Naive thymus-derived CD8-positive, alpha-beta T cell (primary cell): Measurements from ENCODE around the gene LIPC. TPM values are rescaled to one million over a fixed set of nuclear protein-coding genes. Genes with fewer than 3 reads are reported as not detected.

ENCODE experiments used
- ATAC-seq, 2 donors: fragments of 150-1000 bp; cut with Tn5 transposase in 1 of 2; sonication (Bioruptor Pico), chemical (Tn5 transposase) in 1 of 2; 1 replicate in 1 of 2; 2 replicates in 1 of 2; pipeline ENCODE4 v1.10.0; 2021; ENCODE audit warnings: mild to moderate bottlenecking in 2 of 2, moderate library complexity in 2 of 2
- POLR2A ChIA-PET: fragments of 350-600 bp; sonication (Branson Sonifier 250); formaldehyde crosslinking; loops from one replicate; lab custom pipeline; 2021; ENCODE audit warnings: antibody characterized with exemption; lab: Charles Lee
- DNase-seq, 10 donors: peaks; one replicate each; pipeline versions ENCODE4 v3.0.0 to v3.0.0-alpha.2; 2020 to 2022
- H3K27ac Mint-ChIP-seq, 10 donors: one replicate each; pipeline ENCODE4 v1.8.0; 2020 to 2022; ENCODE audit warnings: mild to moderate bottlenecking in 10 of 10, mixed read lengths in 10 of 10, moderate library complexity in 4 of 10, inconsistent platforms in 1 of 10
- H3K27me3 Mint-ChIP-seq, 5 donors: one replicate each; pipeline ENCODE4 v1.8.0; 2021 to 2022; ENCODE audit warnings: mixed read lengths in 5 of 5
- H3K36me3 Mint-ChIP-seq, 3 donors: one replicate each; pipeline ENCODE4 v1.8.0; 2020 to 2022; ENCODE audit warnings: mixed read lengths in 3 of 3, mild to moderate bottlenecking in 2 of 3, inconsistent platforms in 1 of 3
- H3K4me1 Mint-ChIP-seq, 4 donors: one replicate each; pipeline ENCODE4 v1.8.0; 2021 to 2022; ENCODE audit warnings: mixed read lengths in 4 of 4
- H3K4me3 Mint-ChIP-seq, 10 donors: one replicate each; pipeline ENCODE4 v1.8.0; 2020 to 2022; ENCODE audit warnings: mild to moderate bottlenecking in 10 of 10, mixed read lengths in 10 of 10, moderate library complexity in 6 of 10, inconsistent platforms in 1 of 10
- H3K9me3 Mint-ChIP-seq, 9 donors: one replicate each; pipeline ENCODE4 v1.8.0; 2020 to 2022; ENCODE audit warnings: mixed read lengths in 9 of 9, mild to moderate bottlenecking in 3 of 9, inconsistent platforms in 1 of 9, moderate library complexity in 1 of 9
- polyA plus RNA-seq, 3 donors: library from polyadenylated mRNA; unstranded; fragments of 300-500 nt; fragmentation: Illumina TruSeq; gene quantifications; one replicate each; pipeline ENCODE4 v1.2.3, GENCODE V29; 2021
- total RNA-seq, 8 experiments: library from RNA in 2 of 8; stranded (reverse) in 2 of 8; gene quantifications; one replicate each; pipeline ENCODE4 v1.2.3 and lab custom pipeline; 2021 to 2026

LIPC gene
- total and polyA plus RNA-seq, 5 experiments from 2014 or later: 0.64 to 4.4 (median 2.9) TPM

DNA sequence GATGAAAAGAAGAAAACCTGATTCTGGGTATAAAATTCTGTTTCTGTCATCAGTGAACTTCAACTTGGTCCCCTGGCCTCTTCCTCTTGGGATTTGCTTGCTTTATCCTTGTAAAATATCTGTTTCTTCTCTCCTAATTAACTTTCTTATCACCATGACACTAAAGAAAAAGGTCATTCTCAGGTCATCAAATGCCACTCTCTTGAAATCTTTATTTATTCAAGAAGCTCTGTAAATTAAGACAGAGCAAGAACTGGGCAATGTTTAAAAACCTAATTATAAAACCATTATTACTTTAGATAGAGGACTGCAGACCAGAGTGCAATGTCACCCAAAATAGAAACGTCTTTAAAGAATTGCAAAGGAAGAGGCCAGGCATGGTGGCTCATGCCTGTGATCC lies 6.0 kb upstream of the LIPC start:
- Mint-ChIP-seq H3K9me3 (no peaks in the 10 kb centered on the region), H3K4me3 (no peak overlapping the region), H3K27ac (peak overlapping the region in 1 of 10 donors; percentile 34), H3K27me3 (no peaks in the 10 kb centered on the region), H3K36me3 (peaks cover 0 to 4% (median 0%) of the 10 kb centered on the region in 3 donors), H3K4me1 (peaks cover 0 to 2% (median 0%) of the 10 kb centered on the region in 4 donors)
- ATAC-seq: no peak
- no peak for DNase-seq
- POLR2A ChIA-PET: no interaction called here

DNA sequence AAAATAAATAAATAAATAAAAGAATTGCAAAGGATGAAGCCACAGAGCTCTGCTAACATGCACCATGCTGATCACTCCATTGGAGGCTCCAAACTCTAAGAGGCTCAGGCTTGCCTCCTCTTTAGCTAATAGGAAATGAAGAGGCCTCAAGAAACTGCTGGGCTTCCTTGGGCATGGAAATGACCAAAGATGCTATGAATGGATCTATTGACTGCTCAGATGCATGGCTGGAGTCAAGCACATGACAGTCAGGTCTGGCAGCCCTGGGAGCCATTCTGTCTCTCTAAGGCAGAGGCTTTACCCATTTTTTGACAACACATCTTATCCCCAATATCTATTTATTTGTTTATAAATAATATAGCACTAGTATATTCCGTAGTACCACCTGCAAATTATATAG lies 5.3 kb upstream of the LIPC start:
- POLR2A ChIA-PET: no interaction called here
- Mint-ChIP-seq H3K4me3 (no peak overlapping the region), H3K36me3 (peaks cover 0 to 8% (median 0%) of the 10 kb centered on the region in 3 donors), H3K27me3 (no peaks in the 10 kb centered on the region), H3K27ac (no peak overlapping the region), H3K9me3 (no peaks in the 10 kb centered on the region), H3K4me1 (peaks cover 0 to 2% (median 0%) of the 10 kb centered on the region in 4 donors)
- no peak for DNase-seq
- ATAC-seq: no peak

DNA sequence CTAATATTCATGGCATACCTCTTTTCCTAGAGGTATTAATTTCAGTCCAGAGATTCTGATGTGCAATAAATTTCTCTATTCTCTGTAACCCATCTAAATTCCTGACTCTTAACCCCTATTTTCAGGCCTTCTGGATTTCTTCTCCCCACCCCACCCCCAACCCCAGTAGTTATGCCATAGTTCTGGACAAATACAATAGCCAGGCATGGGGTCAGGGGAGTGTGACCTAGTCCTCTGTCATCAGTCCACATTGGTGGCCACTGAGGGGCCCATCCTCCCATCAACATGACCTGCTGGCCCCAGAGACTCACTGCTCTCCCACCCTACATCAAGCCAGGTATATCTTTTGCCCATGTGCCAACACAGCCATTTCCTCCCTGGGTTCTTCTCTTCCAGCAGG lies 3.8 kb upstream of the LIPC start:
- H3K36me3 Mint-ChIP-seq: peaks cover 0 to 14% (median 0%) of the 10 kb centered on the region in 3 donors
- ATAC-seq (no peak), DNase-seq (no peak)
- no peak overlapping the region for H3K4me3 Mint-ChIP-seq
- no peaks in the 10 kb centered on the region for H3K27me3 Mint-ChIP-seq
- no peaks in the 10 kb centered on the region for H3K9me3 Mint-ChIP-seq
- POLR2A ChIA-PET: no interaction called here
- H3K4me1 Mint-ChIP-seq: no peaks in the 10 kb centered on the region
- peak overlapping the region in 1 of 10 donors; percentile 42 for H3K27ac Mint-ChIP-seq

DNA sequence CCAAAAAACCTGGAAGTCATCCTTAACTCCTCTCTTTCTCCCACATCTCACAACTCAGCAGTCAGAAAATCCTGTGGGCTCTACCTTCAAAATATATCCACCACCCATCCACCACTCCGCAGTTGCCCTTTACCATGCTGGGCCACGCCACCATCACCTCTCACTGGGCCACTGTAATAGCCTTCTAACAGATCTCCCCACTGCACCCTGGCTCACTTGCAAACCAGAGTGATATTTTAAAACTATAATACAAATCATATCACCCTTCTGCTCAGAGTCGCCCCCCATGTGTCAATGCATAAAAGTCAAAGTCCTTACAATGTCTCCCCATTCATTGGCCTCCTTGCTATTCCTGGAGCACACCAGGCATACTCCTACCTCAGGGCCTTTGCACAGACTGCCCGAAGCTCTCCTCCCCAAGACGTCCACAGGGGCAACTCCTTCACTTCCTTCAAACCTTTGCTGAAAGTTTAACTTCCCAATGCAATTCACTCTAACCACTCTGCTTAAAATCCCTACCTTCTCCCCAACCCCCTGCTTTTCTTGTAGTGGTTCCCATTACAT lies 1.5 kb upstream of the LIPC start:
- ATAC-seq: no peak
- Mint-ChIP-seq H3K4me3 (no peak overlapping the region), H3K4me1 (no peaks in the 10 kb centered on the region), H3K27me3 (no peaks in the 10 kb centered on the region), H3K36me3 (peaks cover 0 to 23% (median 0%) of the 10 kb centered on the region in 3 donors), H3K9me3 (no peaks in the 10 kb centered on the region), H3K27ac (peak overlapping the region in 3 of 10 donors; percentile 38 to 77 (median 60))
- POLR2A ChIA-PET: interaction anchor here (0.5 to 0.7 kb wide), 2 partner anchors 29 to 61 kb away, joined by 3 read pairs; no protein-coding TSS in a partner anchor
- DNase-seq: no peak

DNA sequence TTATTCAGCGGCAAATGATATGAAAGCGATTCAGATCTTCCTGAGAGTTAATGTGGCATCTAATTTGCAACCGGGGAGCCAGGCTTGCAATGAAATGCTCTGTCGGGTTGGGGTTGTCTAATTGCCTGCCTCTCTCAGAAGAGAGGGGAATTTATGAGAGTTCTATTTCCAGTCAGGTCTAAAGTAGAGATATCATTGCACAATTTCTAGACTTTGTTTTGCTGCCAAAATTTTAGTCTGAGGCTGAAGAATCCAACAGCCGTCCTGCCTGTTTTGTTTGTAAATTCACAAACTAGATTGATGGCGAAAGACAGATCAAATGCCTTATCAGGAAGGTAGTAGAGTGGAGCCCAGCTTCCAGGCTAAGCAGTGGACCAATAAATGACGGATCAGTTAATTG lies 610 bp downstream of the LIPC start:
- Mint-ChIP-seq H3K4me3 (no peak overlapping the region), H3K4me1 (peaks cover 0 to 3% (median 0%) of the 10 kb centered on the region in 4 donors), H3K36me3 (peaks cover 0 to 31% (median 0%) of the 10 kb centered on the region in 3 donors), H3K9me3 (no peaks in the 10 kb centered on the region), H3K27me3 (no peaks in the 10 kb centered on the region), H3K27ac (no peak overlapping the region)
- no peak for DNase-seq
- ATAC-seq: no peak
- POLR2A ChIA-PET: no interaction called here

DNA sequence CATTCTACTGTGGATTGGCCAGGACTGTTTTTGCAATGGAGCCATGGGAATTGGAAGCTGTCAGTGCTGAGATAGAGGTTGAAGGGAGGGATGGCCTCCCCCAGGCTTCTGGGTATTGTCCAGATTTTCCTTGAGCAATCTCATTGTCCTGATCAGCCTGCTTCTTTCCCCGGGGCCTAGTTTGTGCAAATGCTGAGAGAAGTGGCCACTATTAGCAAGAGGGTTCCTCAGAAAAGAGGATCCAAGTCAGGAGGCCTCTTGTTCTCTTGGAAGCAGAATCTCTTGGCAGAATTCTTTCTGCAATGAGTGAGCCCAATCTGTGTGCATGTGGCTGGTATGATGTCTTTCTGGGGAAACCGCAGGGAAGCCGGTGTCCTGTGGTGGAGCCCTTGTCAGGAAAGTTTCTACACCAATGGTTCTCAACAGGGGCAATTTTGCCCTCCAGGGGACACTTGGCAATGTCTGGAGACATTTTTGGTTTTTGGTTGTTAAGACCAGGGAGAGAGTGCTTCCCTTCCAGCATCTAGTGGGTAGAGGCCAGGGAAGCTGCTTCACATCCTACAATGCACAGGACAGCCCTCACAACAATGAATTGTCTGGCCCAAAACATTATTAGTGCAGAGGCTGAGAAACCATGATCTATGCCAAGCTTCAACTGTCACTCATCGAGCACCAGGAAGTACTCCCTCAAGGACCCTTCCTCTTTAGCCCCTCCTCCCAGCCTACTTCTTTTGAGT lies 2.0 kb downstream of the LIPC start:
- H3K4me3 Mint-ChIP-seq: no peak overlapping the region
- no peak overlapping the region for H3K27ac Mint-ChIP-seq
- H3K36me3 Mint-ChIP-seq: peaks cover 0 to 32% (median 0%) of the 10 kb centered on the region in 3 donors
- peaks cover 0 to 4% (median under 1%) of the 10 kb centered on the region in 4 donors for H3K4me1 Mint-ChIP-seq
- H3K9me3 Mint-ChIP-seq: no peaks in the 10 kb centered on the region
- POLR2A ChIA-PET: no interaction called here
- no peaks in the 10 kb centered on the region for H3K27me3 Mint-ChIP-seq
- ATAC-seq (no peak), DNase-seq (no peak)

DNA sequence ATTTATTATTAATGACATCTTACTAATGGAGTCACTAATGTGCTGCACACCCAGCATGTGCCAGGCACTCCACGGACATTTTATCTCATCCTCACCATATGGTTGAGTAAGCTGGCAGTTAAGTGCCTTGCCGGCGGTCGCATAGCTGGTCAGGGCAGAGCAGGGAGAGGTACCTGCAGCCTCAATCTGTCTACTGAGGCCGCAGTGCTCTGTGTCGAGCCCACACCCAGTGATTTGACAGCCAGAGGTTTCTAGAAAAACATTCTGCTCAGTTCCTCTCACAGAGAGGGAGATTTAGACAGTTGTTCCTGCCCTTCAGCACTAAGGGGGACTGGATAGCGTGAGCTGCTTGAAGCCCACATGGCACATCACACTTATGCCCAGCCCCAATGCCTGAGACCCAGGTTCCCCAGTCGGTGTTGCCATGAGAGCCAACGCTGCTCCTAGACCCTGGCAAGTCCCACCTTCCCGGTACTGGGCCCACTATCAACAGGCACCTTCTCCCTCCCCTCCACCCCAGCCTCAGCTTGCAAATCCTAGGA lies 2.6 kb downstream of the LIPC start:
- Mint-ChIP-seq H3K4me3 (no peak overlapping the region), H3K36me3 (peaks cover 0 to 32% (median 0%) of the 10 kb centered on the region in 3 donors), H3K9me3 (no peaks in the 10 kb centered on the region), H3K27ac (no peak overlapping the region), H3K27me3 (no peaks in the 10 kb centered on the region), H3K4me1 (peaks cover 0 to 5% (median 4%) of the 10 kb centered on the region in 4 donors)
- POLR2A ChIA-PET: no interaction called here
- DNase-seq: no peak
- ATAC-seq: no peak

DNA sequence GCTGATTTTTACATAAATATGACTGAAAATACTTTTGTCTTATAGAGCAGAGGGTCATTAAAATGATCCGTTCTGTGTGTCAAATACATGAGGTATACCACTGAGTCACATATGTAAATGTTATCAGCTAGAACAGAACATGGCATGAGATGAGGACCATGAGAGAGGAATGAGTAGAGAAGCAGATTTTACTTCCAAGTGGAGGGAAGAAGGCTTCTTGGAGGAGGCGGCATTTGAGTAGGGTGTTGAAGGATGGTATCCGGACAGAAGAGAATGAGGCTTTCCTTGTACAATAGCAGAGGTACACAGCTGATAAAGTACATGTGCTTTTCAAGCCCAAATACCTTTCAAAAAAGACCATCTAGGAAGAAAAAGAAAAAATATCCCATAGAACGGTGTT lies 4.8 kb downstream of the LIPC start:
- no peaks in the 10 kb centered on the region for H3K27me3 Mint-ChIP-seq
- peaks cover 0 to 11% (median 6%) of the 10 kb centered on the region in 4 donors for H3K4me1 Mint-ChIP-seq
- DNase-seq: no peak
- POLR2A ChIA-PET: interaction anchor here (0.6 kb wide), 1 partner anchor 27 kb away, joined by 3 read pairs; no protein-coding TSS in a partner anchor
- H3K36me3 Mint-ChIP-seq: peaks cover 0 to 29% (median 0%) of the 10 kb centered on the region in 3 donors
- no peaks in the 10 kb centered on the region for H3K9me3 Mint-ChIP-seq
- peak overlapping the region in 2 of 10 donors; percentile 47 to 68 for H3K27ac Mint-ChIP-seq
- no peak overlapping the region for H3K4me3 Mint-ChIP-seq
- ATAC-seq: no peak

DNA sequence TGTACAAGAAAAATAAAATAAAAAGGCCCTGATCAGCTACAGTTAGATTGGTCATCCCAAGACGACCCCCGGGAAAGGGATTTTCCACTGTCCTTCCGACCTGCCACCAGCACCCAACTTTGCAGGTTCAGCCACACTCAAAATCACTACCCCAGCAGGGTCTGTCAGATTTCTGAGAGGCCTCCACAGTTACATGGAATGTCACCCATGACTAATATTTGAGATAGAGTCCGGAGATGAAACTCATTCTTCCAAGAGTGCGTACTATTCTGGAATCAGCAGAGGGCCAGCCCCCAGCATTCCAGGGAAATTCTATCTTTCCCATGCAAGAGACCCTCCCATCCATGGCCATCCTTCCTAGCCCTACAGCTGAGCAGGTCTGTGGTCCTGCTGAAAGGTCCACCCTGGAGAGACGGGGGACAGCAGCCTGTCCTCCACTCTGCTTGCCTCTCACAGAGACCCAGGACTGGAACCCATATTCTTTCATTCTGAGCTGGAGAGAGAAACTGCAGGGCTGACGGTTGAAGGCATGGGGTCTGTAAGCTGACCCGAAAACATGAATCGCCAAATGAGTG lies 5.8 kb downstream of the LIPC start:
- Mint-ChIP-seq H3K9me3 (no peaks in the 10 kb centered on the region), H3K27me3 (no peaks in the 10 kb centered on the region), H3K4me1 (peaks cover 0 to 13% (median 6%) of the 10 kb centered on the region in 4 donors), H3K27ac (peak overlapping the region in 1 of 10 donors; percentile 39), H3K36me3 (peaks cover 0 to 23% (median 0%) of the 10 kb centered on the region in 3 donors), H3K4me3 (no peak overlapping the region)
- POLR2A ChIA-PET: no interaction called here
- DNase-seq (no peak), ATAC-seq (no peak)

DNA sequence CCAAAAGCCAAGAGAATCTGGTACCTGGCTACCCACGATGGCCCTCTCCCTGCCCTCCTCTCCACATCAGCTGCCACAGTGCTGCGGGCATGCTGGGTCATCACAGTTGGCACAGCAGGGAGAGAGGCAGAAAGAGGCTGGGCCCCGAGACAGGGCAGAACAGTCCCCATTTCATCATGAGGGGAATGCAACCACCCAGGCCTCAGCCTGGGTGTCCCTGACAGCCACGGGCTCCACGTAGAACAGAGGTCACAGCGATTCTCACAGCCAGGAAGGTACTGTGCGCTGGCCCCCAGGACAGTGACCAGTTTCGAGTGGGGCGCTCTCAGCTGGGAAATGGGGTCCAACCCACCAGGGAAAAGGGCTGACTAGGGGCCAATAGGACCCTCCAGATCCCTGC lies 6.3 kb downstream of the LIPC start:
- no peak overlapping the region for H3K4me3 Mint-ChIP-seq
- ATAC-seq: no peak
- no peaks in the 10 kb centered on the region for H3K27me3 Mint-ChIP-seq
- no peak for DNase-seq
- POLR2A ChIA-PET: no interaction called here
- no peak overlapping the region for H3K27ac Mint-ChIP-seq
- H3K9me3 Mint-ChIP-seq: no peaks in the 10 kb centered on the region
- peaks cover 0 to 13% (median 6%) of the 10 kb centered on the region in 4 donors for H3K4me1 Mint-ChIP-seq
- H3K36me3 Mint-ChIP-seq: peaks cover 0 to 21% (median 0%) of the 10 kb centered on the region in 3 donors

DNA sequence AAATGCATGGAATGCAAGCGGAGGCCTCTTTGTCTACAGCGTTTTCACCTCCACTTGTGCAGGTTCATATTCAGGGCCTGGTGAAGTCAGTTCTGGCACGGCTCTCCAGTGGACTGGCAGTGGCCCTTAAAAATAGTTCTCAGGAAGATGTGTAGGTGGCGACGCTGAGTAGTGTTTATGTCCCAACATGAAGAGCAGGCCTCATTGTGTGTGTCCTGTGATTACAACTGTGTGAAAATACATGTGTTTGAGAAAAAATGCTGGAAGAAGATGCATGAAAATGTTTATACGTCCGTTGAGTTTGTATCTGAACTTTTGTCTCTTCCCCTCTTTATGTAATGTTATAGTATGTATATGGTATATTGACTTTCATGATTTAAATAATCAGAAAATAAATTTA lies 7.2 kb downstream of the LIPC start:
- peaks cover 4 to 18% (median 7%) of the 10 kb centered on the region in 4 donors for H3K4me1 Mint-ChIP-seq
- no peaks in the 10 kb centered on the region for H3K27me3 Mint-ChIP-seq
- no peaks in the 10 kb centered on the region for H3K9me3 Mint-ChIP-seq
- H3K4me3 Mint-ChIP-seq: no peak overlapping the region
- ATAC-seq (peak in 1 of 2 donors; percentile 56), DNase-seq (peak in 2 of 10 donors; percentile 27 to 38)
- H3K27ac Mint-ChIP-seq: peak overlapping the region in 5 of 10 donors; percentile 2 to 50 (median 16)
- POLR2A ChIA-PET: no interaction called here
- peaks cover 0 to 14% (median 0%) of the 10 kb centered on the region in 3 donors for H3K36me3 Mint-ChIP-seq

DNA sequence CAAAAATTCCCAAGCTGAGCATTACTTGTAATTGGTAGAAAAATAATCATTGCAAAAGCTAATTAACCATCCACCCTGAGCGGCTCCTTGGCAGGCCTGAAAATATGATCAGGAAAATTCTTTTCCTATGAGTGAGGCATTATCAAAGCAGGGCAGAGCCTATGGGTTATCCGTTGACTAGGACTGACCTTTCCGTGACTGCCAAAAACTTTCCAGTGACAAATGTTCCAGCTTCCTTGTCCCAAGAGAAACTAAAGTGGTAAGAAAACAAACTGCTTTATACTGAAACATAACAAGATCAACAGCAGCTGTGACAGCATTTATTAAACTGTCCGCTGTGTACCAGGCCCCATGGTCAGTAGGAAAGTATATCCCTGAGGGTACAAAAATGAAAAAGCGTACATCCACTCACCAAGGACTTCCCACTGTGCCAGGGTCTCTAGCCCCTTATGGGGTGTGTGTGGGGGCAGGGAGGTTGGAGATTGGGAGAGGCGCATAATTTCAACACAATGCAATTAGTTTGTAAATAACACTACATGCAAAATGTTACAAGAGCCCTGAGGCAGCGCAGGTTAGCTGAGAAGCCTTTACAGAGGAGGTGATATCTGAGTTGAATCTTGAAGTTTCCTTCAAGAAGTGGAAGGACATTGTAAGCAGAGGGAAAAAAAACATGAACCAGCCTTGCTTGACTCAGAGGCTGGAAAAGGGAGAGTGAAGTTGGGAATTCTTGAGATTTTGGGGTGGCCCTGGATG lies 8.5 kb downstream of the LIPC start:
- peaks cover 0 to 10% (median 0%) of the 10 kb centered on the region in 3 donors for H3K36me3 Mint-ChIP-seq
- DNase-seq (no peak), ATAC-seq (no peak)
- H3K27me3 Mint-ChIP-seq: no peaks in the 10 kb centered on the region
- peaks cover 7 to 21% (median 9%) of the 10 kb centered on the region in 4 donors for H3K4me1 Mint-ChIP-seq
- H3K27ac Mint-ChIP-seq: peak overlapping the region in 4 of 10 donors; percentile 25 to 61 (median 45)
- POLR2A ChIA-PET: no interaction called here
- H3K9me3 Mint-ChIP-seq: no peaks in the 10 kb centered on the region
- H3K4me3 Mint-ChIP-seq: no peak overlapping the region
